NCI-H1417 treated with DMSO at 0.1 percent for 48 hours (cell line): ENCODE data around the gene DTD2.
"Not testable (repeated sequence)": the region's sequence is repeated elsewhere in the genome, so short reads cannot be mapped to it uniquely, and the experiment has no call there.

Experiments
- DNase-seq: peaks from one replicate; lab custom pipeline; 2025; lab: John Stamatoyannopoulos, UW

DTD2 gene

GRCh38 chr14:31441273-31442111, 15.8 kb downstream of the DTD2 start:
- no peak for DNase-seq

DNA sequence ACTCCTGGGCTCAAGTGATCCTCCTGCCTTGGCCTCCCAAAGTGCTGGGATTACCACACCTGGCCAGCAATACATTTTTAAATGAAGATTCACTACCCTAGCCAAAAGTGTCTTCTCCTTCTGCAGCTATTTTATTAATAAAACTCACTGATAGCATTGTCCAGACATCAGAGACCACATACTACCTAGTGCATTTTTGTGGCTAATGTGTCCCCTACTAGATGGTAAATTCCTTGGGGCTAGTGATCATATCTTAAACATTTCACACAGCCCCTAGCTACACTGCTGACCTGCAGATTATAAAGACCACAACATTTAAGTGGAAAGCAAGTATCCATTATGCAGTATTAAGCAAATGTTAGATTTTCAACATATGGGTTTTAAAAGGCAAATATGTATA, 17.0 kb downstream of the DTD2 start:
- DNase-seq, result no peak

DNA sequence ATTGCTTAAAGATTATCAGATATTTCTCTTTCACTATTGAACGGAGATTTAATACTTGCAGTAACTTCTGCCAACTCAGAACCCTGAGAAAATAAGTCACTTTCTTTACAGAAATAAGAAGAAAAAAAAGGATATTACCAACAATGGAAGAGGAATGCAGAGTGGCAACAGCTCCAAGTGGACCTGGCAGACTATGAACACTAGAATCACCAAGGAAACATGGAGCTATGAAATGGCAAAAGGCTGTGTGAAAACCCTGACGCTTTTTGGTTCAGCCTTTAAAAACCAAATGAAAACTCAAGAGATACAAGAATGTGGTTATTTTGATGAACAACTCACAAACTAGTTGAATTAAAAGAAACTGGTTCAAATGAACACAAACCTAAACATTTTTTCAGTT, 17.7 kb downstream of the DTD2 start:
- no peak for DNase-seq

- DNase-seq, result not testable (repeated sequence)
Measured at GRCh38 chr14:31437045-31437691, 20.1 kb downstream of the DTD2 start.

- DNase-seq, result no peak
Measured at GRCh38 chr14:31435276-31435675, 22.0 kb downstream of the DTD2 start.

GRCh38 chr14:31430634-31431264, 26.6 kb downstream of the DTD2 start:
- DNase-seq, result no peak

GRCh38 chr14:31429791-31430190, 27.5 kb downstream of the DTD2 start:
- DNase-seq, result no peak

DNA sequence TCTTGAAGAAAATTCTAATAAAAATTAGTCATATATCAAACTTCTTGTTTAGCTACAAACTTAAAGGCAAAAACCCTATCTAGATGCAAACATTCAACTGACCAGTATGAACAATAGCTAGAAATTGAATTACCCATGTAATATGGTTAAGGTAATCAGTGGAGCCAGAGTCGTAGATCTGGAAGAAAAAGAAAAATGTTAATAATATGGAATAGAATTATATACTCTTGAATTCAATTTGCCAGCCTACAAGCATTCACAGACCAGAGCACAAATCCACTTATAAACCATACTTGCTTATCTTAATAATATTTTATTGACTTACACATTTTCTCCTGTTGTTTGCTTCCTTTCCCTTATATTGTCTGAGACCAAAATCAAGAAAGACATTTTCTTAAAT, 29.3 kb downstream of the DTD2 start:
- no peak for DNase-seq

DNA sequence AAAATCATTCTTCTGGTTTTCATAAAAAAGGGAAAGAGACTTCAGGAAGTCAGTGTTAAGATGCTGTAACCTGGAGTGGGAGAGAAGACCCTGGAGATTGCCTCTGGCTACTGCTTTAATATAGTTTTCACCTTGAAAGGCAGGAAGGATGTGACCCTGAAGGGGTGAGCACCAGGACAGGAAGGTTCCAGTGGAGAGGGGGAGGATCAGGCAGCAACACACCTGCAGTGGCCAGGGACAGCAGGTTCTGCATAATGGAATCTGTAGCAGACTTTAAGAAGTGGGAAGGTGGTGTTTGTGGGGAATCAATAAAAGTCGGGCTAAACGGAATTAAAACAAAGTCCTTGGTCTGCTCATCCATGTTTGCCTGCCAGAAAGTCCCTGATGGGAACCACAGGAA, 30.6 kb downstream of the DTD2 start:
- no peak for DNase-seq

GRCh38 chr14:31425905-31426304, 31.4 kb downstream of the DTD2 start:
- DNase-seq, result no peak

GRCh38 chr14:31421200-31421599, 36.1 kb downstream of the DTD2 start:
- no peak for DNase-seq

- peak; percentile 60 for DNase-seq
Measured at GRCh38 chr14:31420319-31421111, 36.8 kb downstream of the DTD2 start, which contains the start of gene HEATR5A. Gene HEATR5A, minus strand, starts transcription at chr14:31420550. Its CDS starts 17,575 bp downstream, at chr14:31402975.

DNA sequence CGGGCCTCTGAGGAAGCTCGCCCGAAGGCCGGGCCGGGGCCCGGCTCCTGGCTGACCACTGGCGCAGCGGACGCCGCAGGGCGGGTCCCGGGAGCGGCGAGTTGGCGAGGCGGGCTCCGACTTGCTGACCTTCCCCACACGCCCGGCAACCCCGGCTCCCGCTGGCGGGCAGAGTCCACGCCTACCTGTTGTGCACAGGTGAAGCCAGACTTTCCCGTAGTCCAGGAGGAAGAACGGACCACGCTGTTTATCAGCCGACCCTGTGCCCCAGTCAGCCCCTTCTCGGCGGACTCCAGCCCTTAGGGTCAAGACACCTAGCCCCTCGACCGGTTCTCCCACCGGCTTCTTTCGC, 37.4 kb downstream of the DTD2 start:
- peak; percentile 4 for DNase-seq

DNA sequence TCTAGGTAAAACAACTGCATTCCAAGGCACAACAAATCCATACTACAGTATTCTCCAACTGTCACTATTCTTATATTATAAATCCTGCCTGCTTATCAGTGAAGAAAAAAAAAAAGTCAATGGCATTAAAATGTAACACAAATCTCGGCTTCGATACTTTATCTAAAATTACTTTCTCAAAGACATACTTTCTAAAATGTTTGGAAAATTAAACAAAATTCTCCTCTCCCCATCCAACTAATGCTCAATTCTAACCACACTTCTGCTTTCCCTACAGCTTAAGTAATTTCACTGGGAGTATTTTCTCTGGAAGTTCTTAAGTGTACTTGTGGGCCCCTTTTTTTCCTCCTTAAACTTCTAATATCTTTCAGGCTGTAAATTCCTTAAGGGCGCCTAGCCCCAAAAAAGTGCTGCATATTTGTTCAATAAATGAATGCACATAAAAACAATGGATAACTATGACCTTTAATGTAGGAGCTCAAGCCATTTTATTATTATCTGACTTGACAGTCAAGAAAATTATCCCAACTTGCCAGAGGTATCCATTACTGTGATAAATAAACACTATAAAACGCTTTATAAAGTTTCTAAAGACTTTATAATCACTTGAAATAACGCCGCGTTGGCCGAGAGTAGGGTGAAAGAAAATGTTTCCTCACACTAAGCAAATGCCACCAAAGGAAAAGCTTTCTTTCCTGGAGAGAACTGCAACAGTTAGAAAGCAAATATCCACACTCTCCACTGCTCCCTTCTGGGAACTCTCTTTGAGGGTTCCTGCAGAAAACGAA, 37.9 kb downstream of the DTD2 start:
- DNase-seq, result no peak

DNA sequence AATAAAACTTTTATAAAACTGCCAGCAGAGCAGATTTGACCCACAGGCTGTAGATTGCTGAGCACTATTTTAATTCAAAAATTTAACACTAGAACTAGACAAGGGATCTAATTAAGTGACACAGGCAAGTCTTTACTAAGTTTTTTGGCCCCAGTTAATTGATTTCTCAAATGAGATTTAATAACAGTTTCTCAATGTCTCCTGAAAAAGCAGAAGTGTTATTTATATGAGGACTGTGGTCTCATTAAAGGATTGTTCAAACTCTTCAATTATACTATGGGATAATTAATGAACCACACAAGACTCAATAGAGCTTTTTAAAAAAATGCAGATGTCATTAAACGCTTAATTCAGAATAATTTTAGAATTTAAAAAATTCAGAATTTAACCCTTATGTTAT, 38.9 kb downstream of the DTD2 start:
- DNase-seq, result no peak

- no peak for DNase-seq
Measured at GRCh38 chr14:31414190-31414833, 43.0 kb downstream of the DTD2 start.

- no peak for DNase-seq
Measured at GRCh38 chr14:31411218-31411727, 46.0 kb downstream of the DTD2 start.

GRCh38 chr14:31410048-31410650, 47.2 kb downstream of the DTD2 start:
- no peak for DNase-seq

DNA sequence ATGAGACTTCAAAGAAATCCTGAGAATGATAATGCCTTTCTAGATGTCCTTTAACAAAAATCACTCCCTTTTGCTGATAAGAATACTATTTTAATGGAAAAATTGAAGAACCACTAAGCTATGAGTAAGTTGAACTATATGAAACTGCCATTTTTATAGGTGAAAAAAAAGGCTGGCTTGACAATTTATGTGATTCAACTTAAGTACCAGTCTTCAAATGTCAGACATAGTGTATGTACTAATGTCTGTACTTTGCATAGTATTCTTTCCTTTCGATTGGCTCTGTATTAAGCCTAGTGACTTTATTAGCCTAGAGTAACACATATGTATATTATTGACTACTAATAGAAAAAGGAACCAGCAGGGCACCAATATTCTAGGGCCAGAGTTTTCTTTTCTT, 48.9 kb downstream of the DTD2 start:
- DNase-seq, result no peak

- no peak for DNase-seq
Measured at GRCh38 chr14:31405599-31406232, 51.6 kb downstream of the DTD2 start.
